GM21360 (cell line): ENCODE data around the gene SPTBN1.
A peak's percentile ranks its signal among the peaks of the same experiment; 100 is the strongest.

ENCODE experiments used
- ATAC-seq: cut with Tn5 transposase; IDR thresholded peaks from one replicate; pipeline ENCODE4 v1.9.1; 2021; ENCODE audit warnings: mild to moderate bottlenecking, moderate library complexity; ENCODE audit not compliant: unreplicated experiment

Gene SPTBN1

GRCh38 chr2:54628418-54628817 lies 172.3 kb downstream of the SPTBN1 start:
- no peak for ATAC-seq

- no peak for ATAC-seq
Measured at GRCh38 chr2:54628957-54629356, 172.8 kb downstream of the SPTBN1 start.

GRCh38 chr2:54629390-54629789 lies 173.3 kb downstream of the SPTBN1 start:
- ATAC-seq, result no peak

GRCh38 chr2:54629914-54630857 lies 174.1 kb downstream of the SPTBN1 start:
- ATAC-seq, result no peak

- no peak for ATAC-seq
Measured at GRCh38 chr2:54630858-54631497, 174.9 kb downstream of the SPTBN1 start.

- ATAC-seq, result no peak
Measured at GRCh38 chr2:54631755-54632154, 175.6 kb downstream of the SPTBN1 start.

- no peak for ATAC-seq
Measured at GRCh38 chr2:54632733-54633692, 176.9 kb downstream of the SPTBN1 start.

- no peak for ATAC-seq
Measured at GRCh38 chr2:54634021-54634420, 177.9 kb downstream of the SPTBN1 start.

GRCh38 chr2:54634564-54635511 lies 178.7 kb downstream of the SPTBN1 start:
- ATAC-seq, result peak; percentile 62

GRCh38 chr2:54635554-54636152 lies 179.5 kb downstream of the SPTBN1 start:
- no peak for ATAC-seq

GRCh38 chr2:54636415-54637139 lies 180.4 kb downstream of the SPTBN1 start:
- ATAC-seq, result no peak

- ATAC-seq, result no peak
Measured at GRCh38 chr2:54638103-54638502, 182.0 kb downstream of the SPTBN1 start.

GRCh38 chr2:54638774-54639187 lies 182.7 kb downstream of the SPTBN1 start:
- ATAC-seq, result no peak

- ATAC-seq, result no peak
Measured at GRCh38 chr2:54639609-54640008, 183.5 kb downstream of the SPTBN1 start.

GRCh38 chr2:54640834-54641540 lies 184.9 kb downstream of the SPTBN1 start:
- ATAC-seq, result no peak

- ATAC-seq, result no peak
Measured at GRCh38 chr2:54641988-54642387, 185.9 kb downstream of the SPTBN1 start.

- no peak for ATAC-seq
Measured at GRCh38 chr2:54642677-54643430, 186.7 kb downstream of the SPTBN1 start.
